Left colon (tissue), 2 donors: Measurements from ENCODE around the gene MYOM1. TPM values are rescaled to one million over a fixed set of nuclear protein-coding genes. Genes with fewer than 3 reads are reported as not detected.

Source experiments
- ATAC-seq: fragments of 200-7000 bp; cut with Tn5 transposase; one replicate; pipeline ENCODE4 v1.9.1; 2020; ENCODE audit warnings: mild to moderate bottlenecking, moderate library complexity
- DNase-seq, 2 donors: peaks; one replicate each; pipeline ENCODE4 v3.0.0-alpha.2; 2020
- intact Hi-C, 2 donors: fragments of 100-400 bp; cut with DNase I in 1 of 2; cut with micrococcal nuclease in 1 of 2; formaldehyde crosslinking; loops; one replicate each; pipeline versions ENCODE4 v1.11.2 to v1.14.0; 2022; cut with DNase I, micrococcal nuclease
- total RNA-seq, 2 donors: library from RNA; stranded (reverse); fragmentation: NEBNext Ultra II Directional; extraction: Animal tissue kit (Norgen Biotek cat#: 25700); gene quantifications; one replicate each; pipeline ENCODE4 v1.2.1, GENCODE V29; 2021
- donor health status: DM: no; HTN: no; CAD: no.
- donor health status: DM: yes; HTN: yes; CAD: no.

Gene MYOM1
- total RNA-seq, 2 donors from 2014 or later = 3.5 to 9.6 TPM

- DNase-seq (no peak), ATAC-seq (no peak)
- intact Hi-C loops = no loop called here
Observed at GRCh38 chr18:3140986-3141639, 78.7 kb downstream of the MYOM1 start.

GRCh38 chr18:3140342-3140741 is 79.4 kb downstream of the MYOM1 start:
- intact Hi-C loops = no loop called here
- DNase-seq (no peak), ATAC-seq (peak; percentile 60)

GRCh38 chr18:3139406-3139805 is 80.4 kb downstream of the MYOM1 start:
- intact Hi-C loops = no loop called here
- DNase-seq (no peak), ATAC-seq (no peak)

- DNase-seq = no peak
- intact Hi-C loops = no loop called here
- ATAC-seq = peak; percentile 68
Observed at GRCh38 chr18:3138274-3138975, 81.3 kb downstream of the MYOM1 start.

GRCh38 chr18:3135536-3135935 is 84.2 kb downstream of the MYOM1 start:
- ATAC-seq (no peak), DNase-seq (no peak)
- intact Hi-C loops = no loop called here

GRCh38 chr18:3132700-3133099 is 87.1 kb downstream of the MYOM1 start:
- ATAC-seq = no peak
- no peak for DNase-seq
- intact Hi-C loops = no loop called here

GRCh38 chr18:3130344-3130743 is 89.4 kb downstream of the MYOM1 start:
- intact Hi-C loops = no loop called here
- ATAC-seq (peak; percentile 69), DNase-seq (no peak)

GRCh38 chr18:3129053-3129864 is 90.5 kb downstream of the MYOM1 start:
- peak; percentile 80 to 90 for DNase-seq
- ATAC-seq = peak; percentile 95
- intact Hi-C loops = loop anchor here in 1 of 2 donors (5.0 kb wide), 1 partner anchor 197 kb away; no protein-coding TSS in a partner anchor

- ATAC-seq = no peak
- no peak for DNase-seq
- intact Hi-C loops = loop anchor here in 1 of 2 donors (5.0 kb wide), 1 partner anchor 194 kb away; no protein-coding TSS in a partner anchor
Observed at GRCh38 chr18:3126457-3127097, 93.2 kb downstream of the MYOM1 start.

GRCh38 chr18:3124822-3125221 is 94.9 kb downstream of the MYOM1 start:
- DNase-seq (no peak), ATAC-seq (no peak)
- intact Hi-C loops = loop anchor here in 1 of 2 donors (5.0 kb wide), 1 partner anchor 193 kb away; no protein-coding TSS in a partner anchor

GRCh38 chr18:3122851-3123250 is 96.9 kb downstream of the MYOM1 start:
- intact Hi-C loops = no loop called here
- ATAC-seq (no peak), DNase-seq (no peak)

- no peak for DNase-seq
- intact Hi-C loops = no loop called here
- ATAC-seq = no peak
Observed at GRCh38 chr18:3121259-3121658, 98.5 kb downstream of the MYOM1 start.

GRCh38 chr18:3120356-3120755 is 99.4 kb downstream of the MYOM1 start:
- ATAC-seq (peak; percentile 10), DNase-seq (no peak)
- intact Hi-C loops = no loop called here

- peak in 1 of 2 donors; percentile 33 for DNase-seq
- ATAC-seq = peak; percentile 98
- intact Hi-C loops = no loop called here
Observed at GRCh38 chr18:3119401-3120341, 100.1 kb downstream of the MYOM1 start.

- DNase-seq (no peak), ATAC-seq (no peak)
- intact Hi-C loops = no loop called here
Observed at GRCh38 chr18:3118195-3119010, 101.4 kb downstream of the MYOM1 start.

GRCh38 chr18:3117493-3118192 is 102.1 kb downstream of the MYOM1 start:
- intact Hi-C loops = no loop called here
- DNase-seq (no peak), ATAC-seq (no peak)
